Activated CD4-positive, CD25-positive, alpha-beta regulatory T cell treated with anti-CD3 and anti-CD28 coated beads, Interleukin-2, amount 50 U/mL, for 72 hours (primary cell): ENCODE measurements around the gene AUTS2.
"Not testable (repeated sequence)": the region's sequence is repeated elsewhere in the genome, so short reads cannot be mapped to it uniquely, and the experiment has no call there.

Experiments
- DNase-seq: peaks from one replicate; pipeline ENCODE4 v3.0.0; 2021

AUTS2 gene

GRCh38 chr7:70787771-70788170 is 1189.5 kb downstream of the AUTS2 start:
- DNase-seq: no peak

- no peak for DNase-seq
Observed at GRCh38 chr7:70788276-70788675, 1190.0 kb downstream of the AUTS2 start.

GRCh38 chr7:70789481-70790214 is 1191.4 kb downstream of the AUTS2 start:
- DNase-seq: no peak

GRCh38 chr7:70790215-70791073 is 1192.2 kb downstream of the AUTS2 start:
- DNase-seq: no peak

GRCh38 chr7:70791341-70791740 is 1193.1 kb downstream of the AUTS2 start:
- DNase-seq: no peak

- DNase-seq: no peak
Observed at GRCh38 chr7:70793060-70793459, 1194.8 kb downstream of the AUTS2 start.

- no peak for DNase-seq
Observed at GRCh38 chr7:70793821-70794220, 1195.5 kb downstream of the AUTS2 start.

GRCh38 chr7:70794962-70795361 is 1196.7 kb downstream of the AUTS2 start:
- no peak for DNase-seq

- DNase-seq: no peak
Observed at GRCh38 chr7:70795948-70796347, 1197.7 kb downstream of the AUTS2 start.

GRCh38 chr7:70797109-70797514 is 1198.8 kb downstream of the AUTS2 start:
- no peak for DNase-seq

GRCh38 chr7:70799841-70800405 is 1201.6 kb downstream of the AUTS2 start:
- no peak for DNase-seq

- DNase-seq: no peak
Observed at GRCh38 chr7:70805360-70805759, 1207.1 kb downstream of the AUTS2 start.

- no peak for DNase-seq
Observed at GRCh38 chr7:70807650-70808049, 1209.4 kb downstream of the AUTS2 start.

- no peak for DNase-seq
Observed at GRCh38 chr7:70808876-70809275, 1210.6 kb downstream of the AUTS2 start.

- DNase-seq: no peak
Observed at GRCh38 chr7:70810558-70811139, 1212.4 kb downstream of the AUTS2 start.

- DNase-seq: no peak
Observed at GRCh38 chr7:70812511-70812910, 1214.2 kb downstream of the AUTS2 start.

- not testable (repeated sequence) for DNase-seq
Observed at GRCh38 chr7:70822490-70822889, 1224.2 kb downstream of the AUTS2 start.

- peak; percentile 56 for DNase-seq
Observed at GRCh38 chr7:70829221-70830059, 1231.2 kb downstream of the AUTS2 start.

- no peak for DNase-seq
Observed at GRCh38 chr7:70830060-70830395, 1231.8 kb downstream of the AUTS2 start.

- no peak for DNase-seq
Observed at GRCh38 chr7:70830426-70830825, 1232.2 kb downstream of the AUTS2 start.

- DNase-seq: no peak
Observed at GRCh38 chr7:70833726-70834125, 1235.5 kb downstream of the AUTS2 start.

GRCh38 chr7:70834424-70834823 is 1236.1 kb downstream of the AUTS2 start:
- no peak for DNase-seq

- no peak for DNase-seq
Observed at GRCh38 chr7:70835658-70836057, 1237.4 kb downstream of the AUTS2 start.
